SK-N-SH (cell line): Measurements from ENCODE around the gene PCK2. TPM values are rescaled to one million over a fixed set of nuclear protein-coding genes. Genes with fewer than 3 reads are reported as not detected.

Source experiments
- CTCF ChIA-PET: fragments of 300-600, 350-600 bp; formaldehyde crosslinking; extraction: SDS; loops from one replicate; lab custom pipeline; 2021; lab: Yijun Ruan, JAX
- POLR2A ChIA-PET: fragments of 350-600 bp; sonication (Branson Sonifier 250); formaldehyde crosslinking; extraction: SDS; loops from one replicate; lab custom pipeline; 2020; ENCODE audit warnings: antibody characterized with exemption, inconsistent platforms; lab: Yijun Ruan, JAX
- DNase-seq: peaks from one replicate; pipeline ENCODE4 v3.0.0; 2012
- H2AFZ ChIP-seq: fragments of 200-600 bp; sonication (generic); 2 replicates; pipeline ENCODE4 v1.8.1; 2016; ENCODE audit warnings: antibody characterized with exemption, mild to moderate bottlenecking, low read depth
- H3F3A ChIP-seq: fragments of 200-600 bp; sonication (generic); replicated peaks from 2 replicates; pipeline ENCODE3; 2016; ENCODE audit warnings: antibody characterized with exemption, mild to moderate bottlenecking; ENCODE audit not compliant: insufficient read depth
- H3K27ac ChIP-seq, 2 experiments: fragments of 200-500 bp in 1 of 2; fragments of 200-600 bp in 1 of 2; sonication (Bioruptor generic) in 1 of 2; sonication (generic), shearing (Covaris generic) in 1 of 2; 2 replicates each; pipeline versions ENCODE4 v1.5.1 to v1.6.1; 2014 to 2016; ENCODE audit warnings: low read depth in 2 of 2, inconsistent platforms in 1 of 2, low read length in 1 of 2, mild to moderate bottlenecking in 1 of 2, mixed read lengths in 1 of 2
- H3K27me3 ChIP-seq: fragments of 200-600 bp; sonication (generic), shearing (Covaris generic); 2 replicates; pipeline ENCODE4 v1.6.1; 2016; ENCODE audit warnings: mixed run types; ENCODE audit not compliant: insufficient read depth
- H3K36me3 ChIP-seq, 2 experiments: fragments of 200-500 bp in 1 of 2; fragments of 200-600 bp in 1 of 2; sonication (Bioruptor generic) in 1 of 2; sonication (generic) in 1 of 2; replicated peaks in 1 of 2; 2 replicates each; pipeline versions ENCODE3 to v1.5.1; 2014 to 2016; ENCODE audit warnings: low read length in 1 of 2, mild to moderate bottlenecking in 1 of 2; ENCODE audit not compliant: insufficient read depth in 2 of 2, control insufficient read depth in 1 of 2
- H3K4me1 ChIP-seq, 2 experiments: fragments of 200-500 bp in 1 of 2; fragments of 200-600 bp in 1 of 2; sonication (Bioruptor generic) in 1 of 2; sonication (generic), shearing (Covaris generic) in 1 of 2; 2 replicates each; pipeline versions ENCODE4 v1.5.1 to v1.6.1; 2014 to 2016; ENCODE audit warnings: low read depth in 1 of 2, low read length in 1 of 2, mixed run types in 1 of 2; ENCODE audit not compliant: insufficient read depth in 2 of 2, control insufficient read depth in 1 of 2
- H3K4me2 ChIP-seq: fragments of 200-600 bp; sonication (generic), shearing (Covaris generic); 2 replicates; pipeline ENCODE4 v1.6.1; 2017; ENCODE audit warnings: mixed run types
- H3K4me3 ChIP-seq, 2 experiments: fragments of 200-500 bp in 1 of 2; fragments of 200-600 bp in 1 of 2; sonication (Bioruptor generic) in 1 of 2; sonication (generic), shearing (Covaris generic) in 1 of 2; 2 replicates each; pipeline versions ENCODE4 v1.5.1 to v1.8.1; 2014 to 2016; ENCODE audit warnings: low read depth in 2 of 2, inconsistent platforms in 1 of 2, low read length in 1 of 2, mild to moderate bottlenecking in 1 of 2, mixed read lengths in 1 of 2, moderate library complexity in 1 of 2
- H3K79me2 ChIP-seq: fragments of 200-600 bp; sonication (generic); 2 replicates; pipeline ENCODE4 v1.8.1; 2017; ENCODE audit warnings: mild to moderate bottlenecking; ENCODE audit not compliant: insufficient read depth
- H3K9ac ChIP-seq: fragments of 200-600 bp; sonication (generic); 2 replicates; pipeline ENCODE4 v1.6.1; 2017; ENCODE audit warnings: mixed run types
- H3K9me2 ChIP-seq: fragments of 200-600 bp; sonication (generic); 2 replicates; pipeline ENCODE4 v1.6.1; 2017; ENCODE audit warnings: mixed run types
- H3K9me3 ChIP-seq: fragments of 200-600 bp; sonication (generic); 2 replicates; pipeline ENCODE4 v1.6.1; 2017; ENCODE audit warnings: mixed run types, mild to moderate bottlenecking, moderate library complexity
- H4K20me1 ChIP-seq: fragments of 200-600 bp; sonication (generic); 2 replicates; pipeline ENCODE4 v1.6.1; 2017; ENCODE audit warnings: mild to moderate bottlenecking, mixed run types; ENCODE audit not compliant: insufficient read depth
- CHD2 ChIP-seq: fragments of 150-350 bp; IDR thresholded peaks from 2 replicates; pipeline ENCODE4 v1.6.1; 2018; ENCODE audit warnings: low read length; ENCODE audit not compliant: partially characterized antibody
- EZH2phosphoT487 ChIP-seq: fragments of 200-600 bp; sonication (generic); IDR thresholded peaks from 2 replicates; pipeline ENCODE4 v1.6.1; 2017; ENCODE audit warnings: low read depth, mixed run types, mild to moderate bottlenecking, antibody characterized with exemption, moderate library complexity, borderline replicate concordance
- FOXM1 ChIP-seq: IDR thresholded peaks from 2 replicates; pipeline ENCODE4 v1.4.0; 2012; ENCODE audit warnings: low read depth, mild to moderate bottlenecking
- GATA2 ChIP-seq: sonication (generic); formaldehyde crosslinking; IDR thresholded peaks from 2 replicates; pipeline ENCODE4 v1.5.0; 2020; ENCODE audit warnings: mild to moderate bottlenecking, missing genetic modification reagents
- MAX ChIP-seq: IDR thresholded peaks from 2 replicates; pipeline ENCODE4 v1.4.0; 2012; ENCODE audit warnings: low read depth
- MXI1 ChIP-seq: IDR thresholded peaks from 2 replicates; pipeline ENCODE4 v1.6.1; 2012; ENCODE audit warnings: mild to moderate bottlenecking, low read depth, low read length, improper control_type of control experiment
- NRF1 ChIP-seq: IDR thresholded peaks from 2 replicates; pipeline ENCODE4 v1.6.1; 2012; ENCODE audit warnings: low read depth, mild to moderate bottlenecking, low read length
- POLR2AphosphoS5 ChIP-seq: IDR thresholded peaks from 2 replicates; pipeline ENCODE4 v1.6.1; 2012; ENCODE audit warnings: low read depth, low read length
- SIN3A ChIP-seq: IDR thresholded peaks from 2 replicates; pipeline ENCODE4 v1.6.1; 2012; ENCODE audit warnings: low read depth, mild to moderate bottlenecking, low read length, moderate library complexity, borderline replicate concordance
- SMC3 ChIP-seq: IDR thresholded peaks from 2 replicates; pipeline ENCODE4 v1.6.1; 2012; ENCODE audit warnings: low read depth, low read length, improper control_type of control experiment
- TAF1 ChIP-seq: IDR thresholded peaks from 2 replicates; pipeline ENCODE4 v1.6.1; 2012; ENCODE audit warnings: low read depth, mild to moderate bottlenecking, low read length, moderate library complexity, borderline replicate concordance
- YY1 ChIP-seq: IDR thresholded peaks from 2 replicates; pipeline ENCODE4 v1.4.0; 2012; ENCODE audit warnings: low read depth, mild to moderate bottlenecking
- WGBS: methylation state at CpG from one replicate; pipeline ENCODE4 v1.1.6; 2017; ENCODE audit warnings: low lambda C conversion rate; 5-methylcytosine and 5-hydroxymethylcytosine counted together
- polyA plus RNA-seq, 3 experiments: library from polyadenylated mRNA; depleted of rRNA; stranded (reverse); fragments of >200 nt; gene quantifications; 2 replicates each; pipeline ENCODE4 v1.2.3, GENCODE V29; 2012
- TF ChIP-seq, protein P1 (sequence below): fragments of 150-350 bp; IDR thresholded peaks from 2 replicates; pipeline ENCODE4 v1.6.1; 2016; ENCODE audit warnings: mild to moderate bottlenecking, low read depth, low read length

The PCK2 gene
- polyA plus RNA-seq, 1 of the 3 experiments (the other 2 are of a cell fraction): 16.6 TPM

DNA sequence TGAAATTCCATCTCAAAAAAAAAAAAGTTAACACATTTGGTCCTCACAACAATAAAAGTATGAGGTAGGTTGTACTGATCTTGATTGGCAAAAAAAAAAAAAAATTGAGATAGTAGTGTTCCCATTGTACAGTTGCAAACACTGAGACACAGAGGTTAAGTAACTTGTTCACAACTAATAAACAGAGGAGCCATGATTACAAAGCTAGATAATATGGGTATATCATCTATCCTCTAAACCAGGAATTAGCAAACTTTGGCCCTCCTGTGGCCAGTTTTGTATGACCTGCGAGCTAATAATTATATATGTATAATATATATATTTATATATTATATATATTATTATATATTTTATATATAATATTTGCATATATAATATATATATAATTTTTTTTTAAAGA, 39.6 kb downstream of the PCK2 start (continued):
- no peak for TF ChIP-seq CHD2
- no peak for TF ChIP-seq GATA2 (CRISPR knock-in tag)

GRCh38 chr14:24135584-24135833, 41.4 kb downstream of the PCK2 start:
- H3K9me2 ChIP-seq: no peaks in the 10 kb centered on the region
- H3K27me3 ChIP-seq: no peaks in the 10 kb centered on the region
- no peak for DNase-seq
- H3K27ac ChIP-seq: peak overlapping the region; percentile 15 to 83; a peak in 3 of 4 replicates
- WGBS: 23% methylated on average over 8 of the region's 9 CpGs
- H3K79me2 ChIP-seq: peaks cover 27% of the 10 kb centered on the region
- peak overlapping the region; percentile 82 to 91 for H3K4me3 ChIP-seq
- ChIA-PET CTCF (interaction anchor here (0.6 to 4.7 kb wide), 8 partner anchors 9 to 557 kb away, joined by 3 to 22 read pairs (median 3); partner anchors contain the start of genes IRF9, JPH4 and PSME2), POLR2A (interaction anchor here (0.6 to 3.0 kb wide), 11 partner anchors 9 to 609 kb away, joined by 3 to 21 read pairs (median 5); partner anchors contain the start of genes CARMIL3, DCAF11, IRF9 and NRL)
- H2AFZ ChIP-seq: peak overlapping the region; percentile 98
- peak overlapping the region; percentile 82 for H3K4me2 ChIP-seq
- peaks cover 21 to 24% of the 10 kb centered on the region in 2 experiments for H3K36me3 ChIP-seq
- H3K4me1 ChIP-seq: peaks cover 6 to 39% of the 10 kb centered on the region in 2 experiments; a peak in 2 of 4 replicates
- H3K9me3 ChIP-seq: no peaks in the 10 kb centered on the region
- H4K20me1 ChIP-seq: no peaks in the 10 kb centered on the region
- peak overlapping the region; percentile 54 for H3K9ac ChIP-seq
- no peak for TF ChIP-seq NRF1
- peaks cover 3% of the 10 kb centered on the region for H3F3A ChIP-seq

DNA sequence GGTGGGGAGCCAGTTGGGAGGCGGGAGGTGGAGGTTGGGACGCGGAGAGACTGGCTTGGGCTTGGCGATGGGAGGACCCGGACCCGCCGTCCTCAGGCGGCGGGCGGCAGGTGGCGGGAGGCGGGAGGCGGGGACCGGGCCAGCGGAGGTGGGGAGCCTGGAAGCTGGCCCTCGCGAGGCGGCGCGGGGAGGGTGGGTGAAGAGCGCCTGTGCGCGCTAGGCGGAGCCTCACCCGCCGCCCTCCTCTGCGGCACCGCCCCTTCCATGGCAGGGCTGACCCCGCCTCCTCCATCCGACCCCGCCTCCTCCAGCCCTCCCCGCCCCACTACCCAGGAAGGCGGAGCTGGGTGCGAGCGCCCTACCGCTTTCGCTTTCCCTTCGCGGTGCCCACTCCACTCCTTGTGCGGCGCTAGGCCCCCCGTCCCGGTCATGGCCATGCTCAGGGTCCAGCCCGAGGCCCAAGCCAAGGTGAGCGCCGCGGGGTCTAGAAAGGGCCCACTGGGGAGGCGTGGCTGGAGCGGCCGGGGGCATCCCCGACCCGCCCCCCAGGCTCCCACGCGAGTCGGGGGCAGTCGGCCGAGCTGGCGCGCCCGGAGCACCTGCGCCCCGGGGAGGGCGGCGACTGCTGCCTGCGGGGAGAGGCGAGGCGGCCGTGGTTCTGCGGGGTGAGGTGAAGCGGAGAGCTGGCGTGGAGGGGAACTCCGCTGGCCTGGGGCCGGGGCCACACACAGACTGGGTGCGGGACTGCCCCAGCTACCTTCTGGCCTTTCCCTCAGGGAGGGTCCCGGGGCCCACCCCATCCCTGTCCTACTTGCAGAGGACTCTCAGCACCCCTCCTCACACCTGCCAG, 41.9 kb downstream of the PCK2 start, which contains the start of gene PSME1:
Gene PSME1 (plus strand): TSS at position 361 of the 850 bp plus-strand sequence. CDS start 69 bp downstream, at position 430.
- Histone ChIP-seq H2AFZ (peak within 1 kb of the TSS; percentile 98), H3K4me3 (peak within 1 kb of the TSS; percentile 82 to 91), H3F3A (peaks cover 5% of the 10 kb centered on the region), H3K27ac (peak within 1 kb of the TSS; percentile 52 to 83), H3K79me2 (peaks cover 33% of the 10 kb centered on the region), H3K4me2 (peak within 1 kb of the TSS; percentile 82), H3K4me1 (peaks cover 6 to 35% of the 10 kb centered on the region in 2 experiments; a peak in 2 of 4 replicates), H3K9me3 (no peaks in the 10 kb centered on the region), H4K20me1 (no peaks in the 10 kb centered on the region), H3K9me2 (no peaks in the 10 kb centered on the region), H3K9ac (peak within 1 kb of the TSS; percentile 94), H3K27me3 (no peaks in the 10 kb centered on the region), H3K36me3 (peaks cover 21 to 24% of the 10 kb centered on the region in 2 experiments)
- WGBS: 0% methylated on average over 16 of the region's 75 CpGs
- ChIA-PET POLR2A (interaction anchor here (0.6 to 3.0 kb wide), 14 partner anchors 9 to 610 kb away, joined by 3 to 21 read pairs (median 5); partner anchors contain the start of genes CARMIL3, DCAF11, IRF9 and NRL), CTCF (interaction anchor here (0.6 to 4.7 kb wide), 8 partner anchors 10 to 558 kb away, joined by 3 to 22 read pairs (median 3); partner anchors contain the start of genes DCAF11, IRF9, JPH4 and NRL)
- TF ChIP-seq, protein P1, sequence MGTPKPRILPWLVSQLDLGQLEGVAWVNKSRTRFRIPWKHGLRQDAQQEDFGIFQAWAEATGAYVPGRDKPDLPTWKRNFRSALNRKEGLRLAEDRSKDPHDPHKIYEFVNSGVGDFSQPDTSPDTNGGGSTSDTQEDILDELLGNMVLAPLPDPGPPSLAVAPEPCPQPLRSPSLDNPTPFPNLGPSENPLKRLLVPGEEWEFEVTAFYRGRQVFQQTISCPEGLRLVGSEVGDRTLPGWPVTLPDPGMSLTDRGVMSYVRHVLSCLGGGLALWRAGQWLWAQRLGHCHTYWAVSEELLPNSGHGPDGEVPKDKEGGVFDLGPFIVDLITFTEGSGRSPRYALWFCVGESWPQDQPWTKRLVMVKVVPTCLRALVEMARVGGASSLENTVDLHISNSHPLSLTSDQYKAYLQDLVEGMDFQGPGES: no peak
- TF ChIP-seq FOXM1 (no peak), POLR2AphosphoS5 (peak; percentile 67), MAX (peak; percentile 45; the same call in 1 of the 2 replicates), MXI1 (peak; percentile 44; the same call in 1 of the 2 replicates), EZH2phosphoT487 (no peak), YY1 (no peak), TAF1 (peak; percentile 50), SMC3 (no peak), NRF1 (peak; percentile 61), SIN3A (0 out of 2 replicates have a peak, but pooled peaks have one; percentile 16), GATA2 (CRISPR knock-in tag) (no peak)
- peak; percentile 98 for DNase-seq
